Transverse colon (tissue), 4 donors: ENCODE results near the gene GTPBP10. TPM values are rescaled to one million over a fixed set of nuclear protein-coding genes. Genes with fewer than 3 reads are reported as not detected.
A peak's percentile ranks its signal among the peaks of the same experiment; 100 is the strongest.
"Not testable (repeated sequence)": the region's sequence is repeated elsewhere in the genome, so short reads cannot be mapped to it uniquely, and the experiment has no call there.

ENCODE experiments used
- DNase-seq: peaks from one replicate; pipeline ENCODE4 v3.0.0-alpha.2; 2019
- H3K27ac ChIP-seq, 4 donors: fragments of 200-600 bp; sonication (generic); 2 replicates each; pipeline ENCODE4 v1.5.1; 2016 to 2018; ENCODE audit warnings: inconsistent platforms in 4 of 4
- H3K27me3 ChIP-seq: fragments of 200-600 bp; sonication (generic); 2 replicates; pipeline ENCODE4 v1.5.1; 2017; ENCODE audit warnings: inconsistent platforms
- H3K36me3 ChIP-seq, 4 donors: fragments of 200-600 bp; sonication (generic); 2 replicates each; pipeline ENCODE4 v1.5.1; 2017 to 2019; ENCODE audit warnings: inconsistent platforms in 4 of 4
- H3K4me1 ChIP-seq, 4 donors: fragments of 200-600 bp; sonication (generic); 2 replicates each; pipeline ENCODE4 v1.5.1; 2017 to 2020; ENCODE audit warnings: inconsistent platforms in 4 of 4
- H3K4me3 ChIP-seq, 4 donors: fragments of 200-600 bp; sonication (generic); 1 replicate in 1 of 4; 2 replicates in 3 of 4; pipeline versions ENCODE4 v1.5.1 to v1.6.1; 2017 to 2019; ENCODE audit warnings: inconsistent platforms in 4 of 4
- H3K9me3 ChIP-seq, 2 donors: fragments of 200-600 bp; sonication (generic); 2 replicates each; pipeline ENCODE4 v1.5.1; 2017 to 2019; ENCODE audit warnings: inconsistent platforms in 2 of 2
- EP300 ChIP-seq: sonication (generic); formaldehyde crosslinking; IDR thresholded peaks from one replicate; pipeline ENCODE4 v1.6.1; 2017; ENCODE audit warnings: antibody characterized with exemption, low read depth
- POLR2A ChIP-seq: fragments of 450-650 bp; IDR thresholded peaks from one replicate; pipeline ENCODE4 v1.6.1; 2016; ENCODE audit warnings: antibody characterized with exemption, mild to moderate bottlenecking, moderate library complexity
- POLR2AphosphoS5 ChIP-seq, 3 donors: sonication (generic); formaldehyde crosslinking; IDR thresholded peaks; one replicate each; pipeline ENCODE4 v1.6.1; 2016; ENCODE audit warnings: antibody characterized with exemption in 3 of 3
- WGBS, 2 donors: methylation state at CpG; one replicate each; pipeline ENCODE4 v1.1.5; 2018; ENCODE audit warnings: low coverage in 1 of 2; 5-methylcytosine and 5-hydroxymethylcytosine counted together
- in situ Hi-C, 4 donors: fragments of 200-750 bp; cut with MboI; loops; one replicate each; pipeline versions ENCODE4 v1.15.0 to v1.15.1; 2017; ENCODE audit warnings: low sequenced_read_pairs in 3 of 4, low pct_ligation_motif_present in 1 of 4, low pct_unique_long_range_greater_than_20kb in 1 of 4
- intact Hi-C: fragments of 100-400 bp; cut with DNase I; formaldehyde crosslinking; loops from one replicate; pipeline ENCODE4 v1.15.1; 2023; ENCODE audit warnings: low total_unique reads
- total RNA-seq, 4 donors: library from RNA; depleted of rRNA; stranded (reverse); fragments of >200 nt; gene quantifications; one replicate each; pipeline ENCODE4 v1.1.0, GENCODE V29; 2016
- TF ChIP-seq, protein P1 (sequence below), 5 experiments: fragments of 200-600 bp in 3 of 5; fragments of 450-650 bp in 2 of 5; sonication (generic) in 3 of 5; IDR thresholded peaks; 1 replicate in 2 of 5; 2 replicates in 3 of 5; pipeline ENCODE4 v1.5.1; 2016 to 2017; ENCODE audit warnings: antibody characterized with exemption in 5 of 5, inconsistent platforms in 3 of 5, mild to moderate bottlenecking in 2 of 5, moderate library complexity in 1 of 5

Gene GTPBP10
- total RNA-seq, 4 donors from 2014 or later = 1.5 to 71.0 (median 19.6) TPM

- no peaks in the 10 kb centered on the region for H3K27me3 ChIP-seq
- DNase-seq = no peak
- no peaks in the 10 kb centered on the region for H3K36me3 ChIP-seq
- intact Hi-C loops (no loop called here), in situ Hi-C loops (no loop called here)
- H3K4me3 ChIP-seq = no peak overlapping the region
- 96% methylated on average over 40 of the region's 48 CpGs; no CpG with 5 or more reads in 1 of the 2 donors for WGBS, 2 donors
- TF ChIP-seq POLR2A (no peak), EP300 (no peak), POLR2AphosphoS5 (IDR thresholded peaks at IDR 0.05) (no peak)
- TF ChIP-seq, protein P1, sequence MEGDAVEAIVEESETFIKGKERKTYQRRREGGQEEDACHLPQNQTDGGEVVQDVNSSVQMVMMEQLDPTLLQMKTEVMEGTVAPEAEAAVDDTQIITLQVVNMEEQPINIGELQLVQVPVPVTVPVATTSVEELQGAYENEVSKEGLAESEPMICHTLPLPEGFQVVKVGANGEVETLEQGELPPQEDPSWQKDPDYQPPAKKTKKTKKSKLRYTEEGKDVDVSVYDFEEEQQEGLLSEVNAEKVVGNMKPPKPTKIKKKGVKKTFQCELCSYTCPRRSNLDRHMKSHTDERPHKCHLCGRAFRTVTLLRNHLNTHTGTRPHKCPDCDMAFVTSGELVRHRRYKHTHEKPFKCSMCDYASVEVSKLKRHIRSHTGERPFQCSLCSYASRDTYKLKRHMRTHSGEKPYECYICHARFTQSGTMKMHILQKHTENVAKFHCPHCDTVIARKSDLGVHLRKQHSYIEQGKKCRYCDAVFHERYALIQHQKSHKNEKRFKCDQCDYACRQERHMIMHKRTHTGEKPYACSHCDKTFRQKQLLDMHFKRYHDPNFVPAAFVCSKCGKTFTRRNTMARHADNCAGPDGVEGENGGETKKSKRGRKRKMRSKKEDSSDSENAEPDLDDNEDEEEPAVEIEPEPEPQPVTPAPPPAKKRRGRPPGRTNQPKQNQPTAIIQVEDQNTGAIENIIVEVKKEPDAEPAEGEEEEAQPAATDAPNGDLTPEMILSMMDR (IDR thresholded peaks at IDR 0.05) = no peak
- no peaks in the 10 kb centered on the region for H3K9me3 ChIP-seq
- H3K27ac ChIP-seq = no peak overlapping the region
- no peaks in the 10 kb centered on the region for H3K4me1 ChIP-seq
Measured at GRCh38 chr7:90334193-90334843, 12.2 kb upstream of the GTPBP10 start.

DNA sequence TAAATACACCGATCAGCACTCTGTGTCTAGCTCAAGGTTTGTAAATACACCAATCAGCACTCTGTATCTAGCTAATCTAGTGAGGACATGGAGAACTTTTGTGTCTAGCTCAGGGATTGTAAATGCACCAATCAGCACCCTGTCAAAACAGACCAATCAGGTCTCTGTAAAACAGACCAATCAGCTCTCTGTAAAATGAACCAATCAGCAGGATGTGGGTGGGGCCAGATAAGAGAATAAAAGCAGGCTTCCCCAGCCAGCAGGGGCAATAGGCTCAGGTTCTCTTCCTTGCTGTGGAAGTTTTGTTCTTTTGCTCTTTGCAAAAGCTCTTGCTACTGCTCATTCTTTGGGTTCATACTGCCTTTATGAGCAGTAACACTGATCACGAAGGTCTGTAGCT lies 11.6 kb upstream of the GTPBP10 start:
- H3K27me3 ChIP-seq, H3K9me3 ChIP-seq, H3K4me3 ChIP-seq, H3K27ac ChIP-seq, H3K4me1 ChIP-seq, intact Hi-C loops, in situ Hi-C loops, H3K36me3 ChIP-seq, DNase-seq: not testable (repeated sequence)
- WGBS, 2 donors = 82% methylated on average over 2 of the region's 2 CpGs; no CpG with 5 or more reads in 1 of the 2 donors

DNA sequence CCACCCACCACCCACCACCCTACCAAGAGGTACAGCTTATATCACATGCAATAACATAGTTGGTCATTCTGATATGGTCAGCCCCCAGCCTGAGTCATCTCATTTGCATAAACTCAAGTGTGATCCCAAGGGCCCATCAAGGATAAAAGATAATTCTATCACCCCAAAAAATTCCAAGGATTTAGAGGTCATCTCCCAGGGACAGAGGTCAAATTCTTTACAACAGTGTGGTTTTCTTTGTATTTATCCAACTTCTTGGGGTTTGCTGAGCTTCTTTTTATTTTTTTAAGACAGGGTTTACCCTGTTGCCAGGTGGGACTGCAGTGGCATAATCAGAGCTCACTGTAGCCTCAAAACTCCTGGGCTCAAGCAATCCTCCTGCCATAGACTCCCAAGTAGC lies 9.4 kb upstream of the GTPBP10 start:
- Histone ChIP-seq H3K4me3 (no peak overlapping the region), H3K36me3 (no peaks in the 10 kb centered on the region), H3K4me1 (no peaks in the 10 kb centered on the region), H3K9me3 (no peaks in the 10 kb centered on the region), H3K27ac (no peak overlapping the region), H3K27me3 (no peaks in the 10 kb centered on the region)
- DNase-seq = no peak
- no peak for TF ChIP-seq EP300
- TF ChIP-seq POLR2A = no peak
- no peak for TF ChIP-seq POLR2AphosphoS5 (IDR thresholded peaks at IDR 0.05)
- TF ChIP-seq, protein P1 (IDR thresholded peaks at IDR 0.05) = no peak
- intact Hi-C loops (no loop called here), in situ Hi-C loops (no loop called here)

DNA sequence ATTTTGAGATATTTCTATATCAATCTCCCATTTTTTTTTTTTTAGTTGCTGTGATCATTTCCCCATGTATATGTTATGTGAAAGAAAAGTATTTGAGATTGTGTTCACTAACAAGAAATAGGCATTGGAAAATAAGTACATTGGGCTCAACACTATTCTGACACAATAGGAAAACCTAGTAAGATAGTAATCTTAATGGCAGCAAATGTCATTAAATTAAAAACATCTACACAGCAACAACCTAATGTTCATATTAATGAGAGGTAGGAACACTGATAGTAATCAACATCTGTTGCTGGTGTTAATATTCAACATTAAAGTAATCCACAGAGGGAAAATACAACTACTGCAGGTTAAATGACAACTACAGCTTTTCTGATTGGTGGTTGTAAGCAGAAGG lies 1.5 kb upstream of the GTPBP10 start:
- no peak for DNase-seq
- H3K27ac ChIP-seq = peak overlapping the region in 3 of 4 donors; percentile 81 to 96 (median 90)
- H3K4me3 ChIP-seq = no peak overlapping the region
- peaks cover 8 to 22% (median 10%) of the 10 kb centered on the region in 4 donors for H3K4me1 ChIP-seq
- no peaks in the 10 kb centered on the region for H3K36me3 ChIP-seq
- in situ Hi-C loops = no loop called here
- intact Hi-C loops = no loop called here
- TF ChIP-seq, protein P1 (IDR thresholded peaks at IDR 0.05) = no peak
- no peak for TF ChIP-seq POLR2A
- no peak for TF ChIP-seq EP300
- TF ChIP-seq POLR2AphosphoS5 (IDR thresholded peaks at IDR 0.05) = no peak
- H3K27me3 ChIP-seq = no peaks in the 10 kb centered on the region
- H3K9me3 ChIP-seq = no peaks in the 10 kb centered on the region
